H9 (cell line): Measurements from ENCODE around the gene MDFI. TPM values are rescaled to one million over a fixed set of nuclear protein-coding genes. Genes with fewer than 3 reads are reported as not detected.

Experiments
- DNase-seq: peaks from one replicate; pipeline ENCODE4 v3.0.0-alpha.2; 2017
- H2AFZ ChIP-seq: one replicate; pipeline ENCODE4 v1.6.1; 2013; ENCODE audit warnings: mild to moderate bottlenecking, low read length, control low read depth, moderate library complexity
- H2AK5ac ChIP-seq: 2 replicates; pipeline ENCODE4 v1.6.1; 2013; ENCODE audit warnings: low read length, control low read depth, mixed read lengths; ENCODE audit not compliant: insufficient read length
- H2BK120ac ChIP-seq: one replicate; pipeline ENCODE4 v1.6.1; 2013; ENCODE audit warnings: low read depth, mild to moderate bottlenecking, low read length, control low read depth, inconsistent platforms; ENCODE audit not compliant: poor library complexity, severe bottlenecking
- H2BK12ac ChIP-seq: 2 replicates; pipeline ENCODE4 v1.6.1; 2013; ENCODE audit warnings: low read length, control low read depth, mixed read lengths, low read depth; ENCODE audit not compliant: insufficient read length
- H2BK15ac ChIP-seq: 2 replicates; pipeline ENCODE4 v1.6.1; 2013; ENCODE audit warnings: low read depth, low read length, control low read depth
- H2BK20ac ChIP-seq: one replicate; pipeline ENCODE4 v1.6.1; 2013; ENCODE audit warnings: low read depth, mild to moderate bottlenecking, low read length, control low read depth, inconsistent platforms; ENCODE audit not compliant: poor library complexity, severe bottlenecking
- H2BK5ac ChIP-seq: 2 replicates; pipeline ENCODE4 v1.6.1; 2013; ENCODE audit warnings: low read length, control low read depth, mixed read lengths; ENCODE audit not compliant: insufficient read length
- H3K14ac ChIP-seq: 2 replicates; pipeline ENCODE4 v1.6.1; 2013; ENCODE audit warnings: low read length, control low read depth; ENCODE audit not compliant: insufficient read depth
- H3K18ac ChIP-seq: 2 replicates; pipeline ENCODE4 v1.6.1; 2013; ENCODE audit warnings: low read depth, mild to moderate bottlenecking, mixed read lengths, low read length, control low read depth; ENCODE audit not compliant: insufficient read length
- H3K23ac ChIP-seq: 2 replicates; pipeline ENCODE4 v1.6.1; 2013; ENCODE audit warnings: low read length, control low read depth, mixed read lengths, low read depth; ENCODE audit not compliant: insufficient read length
- H3K23me2 ChIP-seq: 2 replicates; pipeline ENCODE4 v1.6.1; 2013; ENCODE audit warnings: low read depth, mild to moderate bottlenecking, mixed read lengths, low read length, control low read depth; ENCODE audit not compliant: insufficient read length, poor library complexity, severe bottlenecking
- H3K27ac ChIP-seq: 2 replicates; pipeline ENCODE4 v1.5.1; 2013; ENCODE audit warnings: low read length, control low read depth, mixed read lengths, low read depth; ENCODE audit not compliant: insufficient read length
- H3K27me3 ChIP-seq: 2 replicates; pipeline ENCODE4 v1.6.1; 2013; ENCODE audit warnings: low read length, control low read depth, inconsistent platforms; ENCODE audit not compliant: insufficient read depth
- H3K4ac ChIP-seq: 2 replicates; pipeline ENCODE4 v1.6.1; 2013; ENCODE audit warnings: low read depth, mild to moderate bottlenecking, control low read depth, inconsistent platforms, low read length, moderate library complexity
- H3K4me1 ChIP-seq: 2 replicates; pipeline ENCODE4 v1.6.1; 2013; ENCODE audit warnings: low read length, control low read depth, inconsistent platforms; ENCODE audit not compliant: insufficient read depth
- H3K4me2 ChIP-seq: 2 replicates; pipeline ENCODE4 v1.6.1; 2013; ENCODE audit warnings: low read length, control low read depth, mixed read lengths; ENCODE audit not compliant: insufficient read length, insufficient read depth
- H3K56ac ChIP-seq: 2 replicates; pipeline ENCODE4 v1.6.1; 2013; ENCODE audit warnings: low read depth, mild to moderate bottlenecking, mixed read lengths, low read length, control low read depth; ENCODE audit not compliant: insufficient read length
- H3K79me1 ChIP-seq: 2 replicates; pipeline ENCODE4 v1.6.1; 2013; ENCODE audit warnings: low read depth, mild to moderate bottlenecking, moderate library complexity, low read length, control low read depth, inconsistent platforms; ENCODE audit not compliant: insufficient read depth, poor library complexity, severe bottlenecking
- H3K79me2 ChIP-seq: 2 replicates; pipeline ENCODE4 v1.6.1; 2013; ENCODE audit warnings: low read length, control low read depth, inconsistent platforms; ENCODE audit not compliant: insufficient read depth
- H3K9ac ChIP-seq: 2 replicates; pipeline ENCODE4 v1.6.1; 2013; ENCODE audit warnings: low read length, control low read depth, mixed read lengths; ENCODE audit not compliant: insufficient read length; ENCODE audit errors: extremely low read depth
- H3K9me3 ChIP-seq: one replicate; pipeline ENCODE4 v1.6.1; 2013; ENCODE audit warnings: low read depth, low read length, inconsistent platforms; ENCODE audit not compliant: control insufficient read depth
- H3T11ph ChIP-seq: one replicate; pipeline ENCODE4 v1.6.1; 2013; ENCODE audit warnings: mild to moderate bottlenecking, low read length, control low read depth, inconsistent platforms
- H4K20me1 ChIP-seq: one replicate; pipeline ENCODE4 v1.6.1; 2013; ENCODE audit not compliant: control insufficient read depth, insufficient read length, insufficient read depth
- H4K5ac ChIP-seq: 2 replicates; pipeline ENCODE4 v1.6.1; 2013; ENCODE audit warnings: low read depth, mild to moderate bottlenecking, mixed read lengths, low read length, control low read depth; ENCODE audit not compliant: insufficient read length
- H4K8ac ChIP-seq: replicated peaks from 2 replicates; pipeline ENCODE4 v1.6.1; 2013; ENCODE audit warnings: low read length, control low read depth, mixed read lengths, low read depth; ENCODE audit not compliant: insufficient read length
- H4K91ac ChIP-seq: 2 replicates; pipeline ENCODE4 v1.6.1; 2013; ENCODE audit warnings: low read depth, mild to moderate bottlenecking, moderate library complexity, mixed read lengths, low read length, control low read depth; ENCODE audit not compliant: insufficient read length
- H3K27ac Mint-ChIP-seq, 3 experiments: 2 replicates in 2 of 3; 3 replicates in 1 of 3; pipeline ENCODE4 v1.8.0; 2020 to 2021; ENCODE audit warnings: mixed read lengths in 3 of 3, mild to moderate bottlenecking in 1 of 3, moderate library complexity in 1 of 3
- H3K27me3 Mint-ChIP-seq: 2 replicates; pipeline ENCODE4 v1.8.0; 2021; ENCODE audit warnings: low read depth, mild to moderate bottlenecking, moderate library complexity, mixed read lengths
- H3K36me3 Mint-ChIP-seq, 3 experiments: 2 replicates in 2 of 3; 3 replicates in 1 of 3; pipeline ENCODE4 v1.8.0; 2020 to 2021; ENCODE audit warnings: low read depth in 3 of 3, mixed read lengths in 3 of 3; ENCODE audit not compliant: insufficient read depth in 1 of 3
- H3K4me1 Mint-ChIP-seq, 2 experiments: 2 replicates each; pipeline ENCODE4 v1.8.0; 2020; ENCODE audit warnings: mixed read lengths in 2 of 2
- H3K4me3 Mint-ChIP-seq, 2 experiments: 2 replicates in 1 of 2; 3 replicates in 1 of 2; pipeline ENCODE4 v1.8.0; 2020 to 2021; ENCODE audit warnings: mild to moderate bottlenecking in 2 of 2, mixed read lengths in 2 of 2, moderate library complexity in 1 of 2
- H3K9me3 Mint-ChIP-seq, 2 experiments: 2 replicates in 1 of 2; 3 replicates in 1 of 2; pipeline ENCODE4 v1.8.0; 2020; ENCODE audit warnings: mild to moderate bottlenecking in 2 of 2, mixed read lengths in 2 of 2, moderate library complexity in 1 of 2
- CTCF ChIP-seq: fragments of 200-600 bp; sonication (generic); conservative IDR thresholded peaks from 3 replicates; pipeline ENCODE4 v1.8.0; 2021; ENCODE audit warnings: antibody characterized with exemption, mild to moderate bottlenecking
- WGBS: extraction: QIAGEN DNeasy Blood & Tissue Kit; methylation state at CpG from one replicate; pipeline ENCODE4 v1.1.7; 2013; ENCODE audit warnings: missing lambda C conversion rate, low lambda C conversion rate, mixed read lengths; ENCODE audit not compliant: insufficient read length; ENCODE audit errors: extremely low coverage; 5-methylcytosine and 5-hydroxymethylcytosine counted together
- total RNA-seq: library from RNA; stranded (reverse); gene quantifications from 2 replicates; pipeline ENCODE4 v1.2.1, GENCODE V29; 2021

Gene MDFI
- total RNA-seq, 1 experiment from 2014 or later: 45.0 TPM

- H3K9me3 ChIP-seq: no peaks in the 10 kb centered on the region
- H3K9me3 Mint-ChIP-seq: no peaks in the 10 kb centered on the region
- H3K14ac ChIP-seq: no peak overlapping the region
- TF ChIP-seq CTCF: no peak
- no peak overlapping the region for H4K8ac ChIP-seq
- H3K79me2 ChIP-seq: no peaks in the 10 kb centered on the region
- no peak overlapping the region for H4K91ac ChIP-seq
- H3K23ac ChIP-seq: no peak overlapping the region
- no peak overlapping the region for H2BK15ac ChIP-seq
- no peak overlapping the region for H3K4ac ChIP-seq
- H3K4me2 ChIP-seq: no peak overlapping the region
- no peak for DNase-seq
- no peaks in the 10 kb centered on the region for H3K27me3 ChIP-seq
- H3K36me3 Mint-ChIP-seq: peaks cover 27 to 59% (median 33%) of the 10 kb centered on the region in 3 experiments; a peak in 6 of 7 replicates
- no peak overlapping the region for H3K27ac ChIP-seq
- H3K9ac ChIP-seq: no peak overlapping the region
- no peak overlapping the region for H3K4me3 Mint-ChIP-seq
- H2BK20ac ChIP-seq: no peak overlapping the region
- no peak overlapping the region for H3T11ph ChIP-seq
- no peaks in the 10 kb centered on the region for H3K23me2 ChIP-seq
- H4K20me1 ChIP-seq: no peaks in the 10 kb centered on the region
- no peak overlapping the region for H2AFZ ChIP-seq
- no peaks in the 10 kb centered on the region; the same call in 1 of the 2 replicates for H3K27me3 Mint-ChIP-seq
- H3K27ac Mint-ChIP-seq: no peak overlapping the region
- no CpG with 5 or more reads among the region's 5 CpGs for WGBS
- no peak overlapping the region for H2BK5ac ChIP-seq
- H3K18ac ChIP-seq: no peak overlapping the region
- no peak overlapping the region for H2BK12ac ChIP-seq
- H3K4me1 Mint-ChIP-seq: peaks cover 19 to 24% of the 10 kb centered on the region in 2 experiments
- H4K5ac ChIP-seq: no peak overlapping the region
- H2BK120ac ChIP-seq: no peak overlapping the region
- H3K56ac ChIP-seq: no peak overlapping the region
- H3K4me1 ChIP-seq: peaks cover 5% of the 10 kb centered on the region; the same call in 1 of the 2 replicates
- no peak overlapping the region for H2AK5ac ChIP-seq
- H3K79me1 ChIP-seq: no peaks in the 10 kb centered on the region
Measured at GRCh38 chr6:41648921-41649320, 10.7 kb downstream of the MDFI start.
